GM19395 (cell line): Measurements from ENCODE around the gene AK4.
"Not testable (repeated sequence)": the region's sequence is repeated elsewhere in the genome, so short reads cannot be mapped to it uniquely, and the experiment has no call there.

ENCODE experiments used
- ATAC-seq: cut with Tn5 transposase; IDR thresholded peaks from one replicate; pipeline ENCODE4 v1.9.1; 2021; ENCODE audit warnings: mild to moderate bottlenecking, moderate library complexity; ENCODE audit not compliant: unreplicated experiment

Gene AK4

DNA sequence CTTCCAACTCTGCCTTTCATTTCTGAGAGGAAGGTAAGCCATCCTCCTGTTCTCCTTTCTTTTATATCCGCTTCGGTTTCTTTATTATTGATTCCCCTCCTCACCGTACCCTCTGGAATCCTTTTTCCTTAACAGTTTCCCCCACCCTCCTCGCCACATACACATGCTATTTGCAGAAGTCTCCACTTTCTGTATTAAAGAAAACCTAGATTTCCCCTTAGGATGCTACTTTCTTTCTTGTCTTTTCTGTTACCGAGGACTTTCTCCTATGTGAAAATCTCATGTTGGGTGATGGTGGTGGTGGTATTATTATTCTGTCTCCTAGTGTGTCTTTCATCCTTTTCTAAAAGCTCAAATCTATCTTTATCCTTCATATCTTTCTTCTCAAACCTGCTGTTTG lies 62.3 kb downstream of the AK4 start:
- ATAC-seq: no peak

GRCh38 chr1:65211331-65211730 lies 63.3 kb downstream of the AK4 start:
- ATAC-seq: no peak

DNA sequence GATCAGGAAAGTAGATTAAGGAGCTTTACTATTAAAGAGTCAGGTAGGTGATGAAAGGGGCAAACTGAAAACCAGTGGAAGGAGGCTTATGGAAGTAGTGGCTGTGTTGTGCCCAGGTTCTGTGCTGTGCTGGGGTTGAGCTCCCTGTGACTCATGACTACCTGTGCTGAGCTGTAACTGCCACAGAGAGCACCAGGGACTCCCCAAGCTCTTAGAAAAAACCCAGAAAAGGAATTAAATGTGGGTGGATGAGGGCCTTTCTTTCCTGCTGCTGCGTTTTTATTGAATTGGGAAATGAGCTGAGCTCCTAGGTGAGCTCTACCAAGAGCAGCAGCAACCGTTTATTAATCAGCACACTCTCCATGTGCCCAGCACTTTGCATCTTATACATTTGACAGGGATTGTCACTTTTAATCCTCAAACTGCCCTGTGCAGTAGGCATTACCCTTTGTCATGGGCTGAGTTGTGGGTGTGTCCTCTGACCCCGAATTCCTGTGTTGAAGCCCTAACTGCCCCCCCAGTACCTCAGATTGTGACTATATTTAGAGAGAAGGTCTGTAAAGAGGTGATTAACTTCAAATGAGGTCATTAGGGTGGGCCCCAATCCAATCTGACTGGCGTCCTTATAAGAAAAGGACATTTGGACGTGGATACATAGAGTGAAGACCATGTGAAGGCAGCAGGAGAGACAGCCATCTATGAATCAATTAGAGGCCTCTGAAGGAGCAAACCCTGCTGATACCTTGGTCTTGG lies 65.4 kb downstream of the AK4 start:
- ATAC-seq: no peak

DNA sequence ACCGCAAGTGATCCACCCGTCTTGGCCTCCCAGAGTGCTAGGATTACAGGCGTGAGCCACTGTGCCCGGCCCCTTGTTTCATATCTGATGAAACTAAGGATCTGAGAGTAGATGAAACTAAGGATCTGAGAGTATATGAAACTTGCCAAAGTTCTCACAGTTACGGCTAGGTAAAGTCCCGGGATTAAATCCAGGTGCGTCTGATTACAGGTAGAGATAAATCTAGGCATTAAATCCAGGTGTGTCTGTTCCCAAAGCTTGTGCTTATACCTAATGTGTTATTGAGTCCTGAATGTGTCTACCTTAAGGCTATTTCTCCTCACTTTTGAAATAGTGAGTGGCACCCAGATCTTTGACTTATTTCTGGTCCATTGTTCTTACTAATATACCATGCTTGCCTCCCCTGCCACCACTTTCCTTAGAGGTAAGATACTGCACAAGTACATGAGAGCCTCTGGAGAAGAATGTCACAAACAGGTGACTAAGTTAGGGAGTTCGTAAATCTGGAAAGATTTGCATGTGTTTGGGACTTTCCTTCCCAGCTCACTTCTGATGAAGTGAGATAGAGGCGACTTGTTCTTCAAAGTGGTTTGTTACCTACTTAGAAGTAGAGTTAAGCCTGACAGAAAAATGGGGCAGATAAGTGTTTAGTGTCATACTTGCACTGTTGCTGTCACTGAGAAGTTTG lies 66.5 kb downstream of the AK4 start:
- ATAC-seq: no peak

- ATAC-seq: no peak
These were observed 69.0 kb downstream of the AK4 start for GRCh38 chr1:65216989-65217388.

GRCh38 chr1:65221638-65222339 lies 73.8 kb downstream of the AK4 start:
- ATAC-seq: no peak

DNA sequence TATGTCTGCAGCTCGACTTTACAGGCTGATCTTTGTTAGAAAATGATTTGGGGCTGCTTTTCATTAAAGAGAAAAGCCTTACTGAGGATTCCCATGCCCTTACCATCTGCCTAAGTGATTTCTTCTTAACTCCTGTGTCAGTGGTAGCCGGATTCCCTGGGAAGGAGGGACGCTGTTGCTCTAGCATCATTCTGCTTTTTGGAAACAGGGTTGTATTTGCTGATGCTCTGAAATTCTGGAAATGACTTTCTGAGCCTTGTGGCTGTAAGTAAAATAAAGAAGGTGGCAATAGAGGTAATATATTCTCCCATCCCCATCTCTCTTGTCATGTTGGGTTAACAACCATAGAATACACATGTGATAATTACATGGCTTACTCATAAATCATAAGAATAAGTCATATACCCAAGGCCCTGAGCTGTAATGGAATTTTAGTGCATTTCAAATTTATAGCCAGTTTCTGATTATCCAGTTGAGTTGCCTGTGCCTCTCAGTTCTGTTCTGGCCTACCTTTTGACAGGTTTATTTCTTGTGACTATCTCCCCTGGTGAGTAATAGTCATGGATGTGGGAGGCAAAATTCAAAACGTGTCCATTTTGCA lies 74.4 kb downstream of the AK4 start:
- no peak for ATAC-seq

- no peak for ATAC-seq
These were observed 76.7 kb downstream of the AK4 start for GRCh38 chr1:65224681-65225091.

GRCh38 chr1:65225179-65225578 lies 77.2 kb downstream of the AK4 start:
- no peak for ATAC-seq

- no peak for ATAC-seq
These were observed 81.2 kb downstream of the AK4 start for GRCh38 chr1:65229201-65229600.

GRCh38 chr1:65229754-65230339 lies 81.8 kb downstream of the AK4 start:
- no peak for ATAC-seq

DNA sequence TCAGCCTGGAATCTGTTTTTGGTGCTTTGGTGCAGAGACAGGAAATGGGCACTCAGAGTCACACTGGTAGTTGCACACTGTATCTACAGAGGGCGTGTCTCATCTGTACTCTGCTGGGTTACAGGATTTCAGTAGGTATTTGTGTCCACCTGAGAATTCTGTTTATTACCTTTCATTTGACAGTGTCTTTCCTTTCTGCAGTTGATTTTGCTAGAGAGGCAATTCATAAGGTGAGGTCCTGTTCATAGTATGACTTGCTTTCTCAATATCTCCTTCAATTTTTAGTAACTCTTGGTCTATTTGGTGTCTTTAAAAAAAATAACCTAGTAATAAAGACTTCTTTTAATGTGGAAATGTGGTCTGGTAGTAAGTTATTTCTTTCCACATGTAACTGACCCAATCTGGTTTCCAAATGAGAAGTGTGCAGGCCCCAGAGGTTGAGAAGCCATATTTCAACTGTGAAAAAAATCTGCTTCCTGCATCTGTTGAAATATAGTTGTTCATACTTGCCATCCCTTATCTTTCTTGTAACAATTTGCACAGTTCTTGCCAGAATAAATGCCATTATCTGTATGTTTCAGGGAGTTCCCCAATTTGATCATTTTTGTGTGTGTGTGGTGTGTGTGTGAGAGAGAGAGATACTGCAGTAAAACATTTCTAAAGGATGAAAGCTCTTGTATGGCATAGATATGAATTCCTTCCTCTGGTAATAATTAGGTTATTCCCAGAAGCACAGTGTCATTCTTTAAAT lies 82.9 kb downstream of the AK4 start:
- peak; percentile 70 for ATAC-seq

- no peak for ATAC-seq
These were observed 83.8 kb downstream of the AK4 start for GRCh38 chr1:65231718-65232330.

GRCh38 chr1:65232461-65232990 lies 84.5 kb downstream of the AK4 start:
- ATAC-seq: no peak

DNA sequence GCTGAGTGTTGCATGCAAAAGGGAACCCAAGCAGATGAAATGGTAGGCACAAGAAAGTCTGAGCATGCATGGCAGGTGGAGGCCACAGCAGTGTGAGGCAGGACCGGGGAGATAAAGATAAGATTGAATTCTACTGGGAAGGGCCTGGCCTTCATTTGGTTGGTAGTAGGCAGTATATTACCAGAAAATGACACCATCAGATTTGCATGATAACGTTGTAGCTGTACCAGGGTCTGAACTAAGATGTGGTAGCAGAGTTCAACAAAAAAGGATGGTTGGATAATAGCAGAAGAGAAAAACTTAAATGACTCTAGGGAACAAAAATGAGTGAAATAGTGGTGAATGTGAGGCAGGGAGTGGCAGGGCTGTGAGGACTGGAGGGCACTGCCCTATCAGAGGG lies 85.8 kb downstream of the AK4 start:
- no peak for ATAC-seq

DNA sequence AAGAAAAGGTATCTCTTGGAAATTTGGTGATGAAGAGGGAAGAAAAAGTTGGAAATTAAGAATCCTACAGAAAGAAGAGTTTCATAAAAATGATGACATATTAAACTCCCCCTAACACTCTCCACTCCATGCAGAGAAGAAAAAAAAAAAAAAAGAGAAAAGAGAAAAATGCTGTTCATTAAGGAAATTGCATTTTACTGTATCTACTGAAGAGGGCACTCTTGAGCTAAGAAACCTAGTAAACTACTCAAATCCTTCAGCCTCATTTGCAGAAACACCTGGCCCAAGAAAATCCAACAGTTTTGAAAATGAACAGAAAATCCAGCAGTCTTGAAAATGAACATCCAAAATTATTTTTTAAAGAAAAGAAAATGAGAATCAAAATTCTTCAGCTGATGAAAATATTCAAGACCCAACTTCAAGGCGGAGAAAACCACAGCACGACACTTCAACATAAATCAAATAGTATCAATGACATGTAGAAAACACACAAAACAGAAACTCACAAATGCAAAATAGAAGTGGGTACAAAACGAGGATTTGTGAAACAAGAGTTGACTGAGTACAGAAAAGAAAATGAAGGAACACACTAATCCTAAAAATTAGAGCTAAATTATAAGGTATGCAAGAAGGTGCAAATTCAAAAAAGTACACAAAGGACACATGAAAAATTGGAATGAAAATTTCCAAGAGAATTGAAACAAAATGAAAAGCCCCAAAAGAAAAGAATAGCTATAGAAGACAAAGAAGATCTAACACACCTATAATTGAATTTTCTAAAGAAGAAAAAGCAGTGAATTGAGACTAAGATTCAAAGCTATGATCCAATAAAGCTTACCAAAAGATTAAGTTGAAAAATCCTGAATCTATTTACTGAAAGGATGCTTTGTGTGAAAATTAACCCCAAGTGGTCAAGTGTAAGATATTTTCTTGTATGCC lies 88.1 kb downstream of the AK4 start:
- no peak for ATAC-seq

DNA sequence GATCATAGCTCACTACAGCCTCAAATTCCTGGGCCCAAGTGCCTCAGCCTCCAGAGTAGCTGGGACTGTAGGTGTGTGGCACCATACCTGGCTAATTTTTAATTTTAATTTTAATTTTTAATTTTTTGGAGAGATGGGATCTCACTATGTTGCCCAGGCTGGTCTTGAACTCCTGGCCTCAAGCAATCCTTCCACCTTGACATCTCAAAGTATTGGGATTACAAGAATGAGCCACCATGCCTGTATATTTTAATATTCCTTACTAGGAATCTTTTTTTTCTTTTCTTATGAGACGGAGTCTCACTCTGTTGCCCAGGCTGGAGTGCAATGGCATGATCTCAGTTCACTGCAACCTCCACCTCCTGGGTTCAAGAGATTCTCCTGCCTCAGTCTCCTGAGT lies 89.1 kb downstream of the AK4 start:
- not testable (repeated sequence) for ATAC-seq

GRCh38 chr1:65237503-65237902 lies 89.5 kb downstream of the AK4 start:
- no peak for ATAC-seq

DNA sequence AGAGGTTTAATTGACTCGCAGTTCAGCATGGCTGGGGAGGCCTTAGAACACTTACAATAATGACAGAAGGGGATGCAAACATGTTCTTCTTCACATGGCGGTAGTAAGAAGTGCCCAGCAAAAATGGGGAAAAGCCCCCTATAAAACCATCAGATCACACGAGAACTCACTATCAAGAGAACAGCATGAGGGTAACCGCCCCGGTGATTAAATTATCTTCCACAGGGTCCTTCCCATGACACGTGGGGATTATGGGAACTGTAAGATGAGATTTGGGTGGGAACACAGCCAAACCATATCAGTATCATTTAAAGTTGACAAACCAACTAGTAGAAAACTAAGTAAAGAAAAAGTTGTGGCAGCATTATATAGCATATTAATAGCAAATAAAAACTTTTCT lies 90.0 kb downstream of the AK4 start:
- no peak for ATAC-seq
